ENCODE results near the gene NRG2.
A peak's percentile ranks its signal among the peaks of the same experiment; 100 is the strongest.

NRG2 gene

GRCh38 chr5:139884734-139885133 is 158.4 kb downstream of the NRG2 start:
- DNase-seq (ENCODE audit: low read depth in 2 of 3, low spot score in 1 of 3): no peak

- no peak for DNase-seq (ENCODE audit: low read depth in 2 of 3, low spot score in 1 of 3)
Observed at GRCh38 chr5:139884144-139884543, 159.0 kb downstream of the NRG2 start.

- DNase-seq (ENCODE audit: low read depth in 2 of 3, low spot score in 1 of 3): no peak
Observed at GRCh38 chr5:139882961-139883539, 160.0 kb downstream of the NRG2 start.

GRCh38 chr5:139882316-139882715 is 160.8 kb downstream of the NRG2 start:
- DNase-seq (ENCODE audit: low read depth in 2 of 3, low spot score in 1 of 3): no peak

- DNase-seq (ENCODE audit: low read depth in 2 of 3, low spot score in 1 of 3): no peak
Observed at GRCh38 chr5:139881143-139881733, 161.9 kb downstream of the NRG2 start.

GRCh38 chr5:139880416-139881142 is 162.5 kb downstream of the NRG2 start:
- no peak for DNase-seq (ENCODE audit: low read depth in 2 of 3, low spot score in 1 of 3)

GRCh38 chr5:139878093-139878492 is 165.0 kb downstream of the NRG2 start:
- DNase-seq (ENCODE audit: low read depth in 2 of 3, low spot score in 1 of 3): no peak

GRCh38 chr5:139877129-139877597 is 165.9 kb downstream of the NRG2 start:
- DNase-seq (ENCODE audit: low read depth in 2 of 3, low spot score in 1 of 3): no peak

- DNase-seq (ENCODE audit: low read depth in 2 of 3, low spot score in 1 of 3): no peak
Observed at GRCh38 chr5:139875957-139876356, 167.1 kb downstream of the NRG2 start.

GRCh38 chr5:139872851-139873794 is 170.0 kb downstream of the NRG2 start:
- no peak for DNase-seq (ENCODE audit: low read depth in 2 of 3, low spot score in 1 of 3)

GRCh38 chr5:139872052-139872766 is 170.9 kb downstream of the NRG2 start:
- no peak for DNase-seq (ENCODE audit: low read depth in 2 of 3, low spot score in 1 of 3)

- DNase-seq (ENCODE audit: low read depth in 2 of 3, low spot score in 1 of 3): no peak
Observed at GRCh38 chr5:139871614-139872013, 171.5 kb downstream of the NRG2 start.

GRCh38 chr5:139870677-139871076 is 172.4 kb downstream of the NRG2 start:
- no peak for DNase-seq (ENCODE audit: low read depth in 2 of 3, low spot score in 1 of 3)

GRCh38 chr5:139869042-139869790 is 173.9 kb downstream of the NRG2 start:
- no peak for DNase-seq (ENCODE audit: low read depth in 2 of 3, low spot score in 1 of 3)

- DNase-seq (ENCODE audit: low read depth in 2 of 3, low spot score in 1 of 3): no peak
Observed at GRCh38 chr5:139867581-139867980, 175.5 kb downstream of the NRG2 start.

GRCh38 chr5:139867109-139867508 is 176.0 kb downstream of the NRG2 start:
- no peak for DNase-seq (ENCODE audit: low read depth in 2 of 3, low spot score in 1 of 3)

- no peak for DNase-seq (ENCODE audit: low read depth in 2 of 3, low spot score in 1 of 3)
Observed at GRCh38 chr5:139864716-139865483, 178.2 kb downstream of the NRG2 start.

- peak; percentile 25 to 61 (median 47) for DNase-seq (ENCODE audit: low read depth in 2 of 3, low spot score in 1 of 3)
Observed at GRCh38 chr5:139863855-139864558, 179.1 kb downstream of the NRG2 start.

GRCh38 chr5:139863361-139863760 is 179.7 kb downstream of the NRG2 start:
- no peak for DNase-seq (ENCODE audit: low read depth in 2 of 3, low spot score in 1 of 3)
